HuH-7 (cell line): ENCODE results near the gene SVEP1.

Experiments
- DNase-seq: peaks from one replicate; pipeline ENCODE4 v3.0.0; 2011; ENCODE audit warnings: low spot score

The SVEP1 gene

GRCh38 chr9:110319781-110320492 lies 259.6 kb downstream of the SVEP1 start:
- no peak for DNase-seq

GRCh38 chr9:110317911-110318310 lies 261.6 kb downstream of the SVEP1 start:
- no peak for DNase-seq

- no peak for DNase-seq
These were observed 263.1 kb downstream of the SVEP1 start for GRCh38 chr9:110316261-110317075.
